K562 (cell line): ENCODE data around the gene UGT1A9. TPM values are rescaled to one million over a fixed set of nuclear protein-coding genes. Genes with fewer than 3 reads are reported as not detected.

Source experiments
- ATAC-seq: fragments of 200-7000 bp; cut with Tn5 transposase; 3 replicates; pipeline ENCODE4 v1.9.1; 2020; ENCODE audit warnings: moderate library complexity
- BruUV-seq: library from RNA; stranded (reverse); fragments of 400-500 nt; replicated peaks from 2 replicates; lab custom pipeline; 2021; lab: Mats Ljungman, UMichigan
- CTCF ChIA-PET: fragments of 300-600 bp; formaldehyde crosslinking; extraction: SDS; loops from one replicate; lab custom pipeline; 2021; ENCODE audit warnings: low intra/inter-chr PET ratio; lab: Yijun Ruan, JAX
- POLR2A ChIA-PET: fragments of 300-600, 350-650 bp; sonication (Branson Sonifier 250); formaldehyde crosslinking; extraction: SDS; loops from one replicate; lab custom pipeline; 2021; ENCODE audit warnings: antibody characterized with exemption, inconsistent platforms; lab: Yijun Ruan, JAX
- DNase-seq, 4 experiments: peaks; one replicate each; pipeline versions ENCODE4 v3.0.0 to v3.0.0-alpha.2; 2011 to 2018; ENCODE audit warnings: low spot score in 3 of 4, mixed read lengths in 3 of 4; ENCODE audit errors: extremely low read depth in 1 of 4
- FAIRE-seq: peaks from 2 replicates; lab custom pipeline; 2011; peaks lifted over from hg19 to GRCh38; lab: Jason Lieb, UNC
- H2AFZ ChIP-seq: 2 replicates; pipeline ENCODE4 v1.6.0; 2011; ENCODE audit warnings: low read depth, low read length, control low read depth, inconsistent platforms
- H3K27ac ChIP-seq: fragments of 200-600 bp; 3 replicates; pipeline ENCODE4 v1.8.0; 2011; ENCODE audit warnings: low read depth, mild to moderate bottlenecking, control low read depth, inconsistent platforms, low read length, moderate library complexity, mixed read lengths; ENCODE audit errors: extremely low read depth
- H3K27me3 ChIP-seq, 2 experiments: fragments of 300-600 bp in 1 of 2; 2 replicates in 1 of 2; 3 replicates in 1 of 2; pipeline versions ENCODE4 v1.6.0 to v1.8.0; 2011; ENCODE audit warnings: inconsistent platforms in 2 of 2, low read length in 2 of 2, mild to moderate bottlenecking in 1 of 2, mixed read lengths in 1 of 2, moderate library complexity in 1 of 2; ENCODE audit not compliant: control insufficient read depth in 2 of 2, insufficient read depth in 2 of 2
- H3K36me3 ChIP-seq: fragments of 300-600 bp; 3 replicates; pipeline ENCODE4 v1.8.0; 2011; ENCODE audit warnings: mild to moderate bottlenecking, low read length, inconsistent platforms; ENCODE audit not compliant: control insufficient read depth, insufficient read depth
- H3K4me1 ChIP-seq, 2 experiments: fragments of 200-600 bp in 1 of 2; replicated peaks in 1 of 2; 2 replicates in 1 of 2; 3 replicates in 1 of 2; pipeline versions ENCODE4 v1.5.1 to v1.8.0; 2011; ENCODE audit warnings: inconsistent platforms in 2 of 2, low read length in 2 of 2, mild to moderate bottlenecking in 1 of 2, mixed read lengths in 1 of 2, moderate library complexity in 1 of 2; ENCODE audit not compliant: control insufficient read depth in 2 of 2, insufficient read depth in 2 of 2
- H3K4me2 ChIP-seq: 2 replicates; pipeline ENCODE4 v1.6.1; 2011; ENCODE audit warnings: low read length, control low read depth, inconsistent platforms, mixed read lengths; ENCODE audit not compliant: insufficient read depth
- H3K4me3 ChIP-seq: fragments of 200-600 bp; sonication (generic), shearing (Covaris generic); 2 replicates; pipeline ENCODE4 v1.5.1; 2016; ENCODE audit warnings: control low read depth, inconsistent platforms
- H3K79me2 ChIP-seq: fragments of 200-600 bp; 3 replicates; pipeline ENCODE4 v1.8.0; 2011; ENCODE audit warnings: low read length, inconsistent platforms; ENCODE audit not compliant: control insufficient read depth, insufficient read depth
- H3K9ac ChIP-seq, 2 experiments: 2 replicates each; pipeline versions ENCODE4 v1.6.0 to v1.6.1; 2011; ENCODE audit warnings: low read depth in 2 of 2, low read length in 2 of 2, control low read depth in 1 of 2, inconsistent platforms in 1 of 2, mild to moderate bottlenecking in 1 of 2, mixed read lengths in 1 of 2; ENCODE audit not compliant: insufficient read depth in 1 of 2
- H3K9me1 ChIP-seq: one replicate; pipeline ENCODE4 v1.6.0; 2011; ENCODE audit warnings: inconsistent platforms, mild to moderate bottlenecking, low read length, moderate library complexity; ENCODE audit not compliant: control insufficient read depth, insufficient read depth
- H3K9me3 ChIP-seq: replicated peaks from 2 replicates; pipeline ENCODE4 v1.5.1; 2011; ENCODE audit warnings: low read depth, low read length, inconsistent platforms; ENCODE audit not compliant: control insufficient read depth, insufficient read depth
- H4K20me1 ChIP-seq: replicated peaks from 2 replicates; pipeline ENCODE4 v1.6.1; 2011; ENCODE audit warnings: low read length, inconsistent platforms, mixed read lengths; ENCODE audit not compliant: control insufficient read depth, insufficient read depth
- ARID2 ChIP-seq: fragments of 450-650 bp; IDR thresholded peaks from 2 replicates; pipeline ENCODE4 v1.6.1; 2017; ENCODE audit warnings: antibody characterized with exemption, mild to moderate bottlenecking
- CHCHD3 ChIP-seq: fragments of 250-450 bp; sonication (Bioruptor Pico); IDR thresholded peaks from 2 replicates; pipeline ENCODE4 v2.1.2; 2022; ENCODE audit warnings: mild to moderate bottlenecking
- MED1 ChIP-seq: sonication (generic); formaldehyde crosslinking; IDR thresholded peaks from 2 replicates; pipeline ENCODE4 v1.8.1; 2023; ENCODE audit warnings: missing genetic modification reagents, borderline replicate concordance
- STAT5B ChIP-seq: fragments of 250-450 bp; sonication (Bioruptor Pico); IDR thresholded peaks from 2 replicates; pipeline ENCODE4 v1.8.0; 2021; ENCODE audit warnings: mild to moderate bottlenecking, inconsistent platforms
- ZNF398 ChIP-seq: fragments of 250-450 bp; sonication (Bioruptor Pico); IDR thresholded peaks from 2 replicates; pipeline ENCODE4 v1.8.0; 2021; ENCODE audit warnings: moderate library complexity, mild to moderate bottlenecking, inconsistent platforms
- ZNF512 ChIP-seq: IDR thresholded peaks from 2 replicates; pipeline ENCODE4 v1.6.1; 2016; ENCODE audit warnings: missing genetic modification characterization, missing compliant biosample characterization
- ZNF583 ChIP-seq: fragments of 250-450 bp; sonication (Bioruptor Pico); IDR thresholded peaks from 2 replicates; pipeline ENCODE4 v1.4.0; 2020
- ZSCAN29 ChIP-seq: fragments of 450-650 bp; IDR thresholded peaks from 2 replicates; pipeline ENCODE4 v1.6.1; 2017
- WGBS: fragments of 100-300 bp; shearing (Covaris generic); methylation state at CpG from one replicate; pipeline ENCODE4 v1.1.6; 2016; ENCODE audit warnings: low coverage, mixed read lengths; ENCODE audit not compliant: insufficient coverage; ENCODE audit errors: missing lambda C conversion rate; 5-methylcytosine and 5-hydroxymethylcytosine counted together
- in situ Hi-C: fragments of 300-500 bp; cut with MboI; formaldehyde crosslinking; loops from 4 replicates; pipeline ENCODE4 v1.15.0; 2018; ENCODE audit warnings: inconsistent platforms, mixed read lengths
- intact Hi-C: fragments of 100-400 bp; cut with micrococcal nuclease; formaldehyde crosslinking; loops from 2 replicates; pipeline ENCODE4 v1.14.2; 2022
- polyA plus RNA-seq, 8 experiments: library from polyadenylated mRNA; depleted of rRNA in 4 of 8; stranded (reverse) in 5 of 8; unstranded in 3 of 8; fragments of >200 nt; fragmentation: Nextera tagmentation in 2 of 8; fragmentation: Illumina TruSeq in 1 of 8; extraction: Ambion mirVana in 2 of 8; extraction: Trizol in 1 of 8; gene quantifications; 2 replicates each; pipeline versions ENCODE4 v1.2.1 to v1.2.3, GENCODE V29; 2011 to 2014; ENCODE audit warnings: inconsistent platforms in 1 of 8, missing spikeins in 1 of 8
- total RNA-seq, 7 experiments: library from RNA; depleted of rRNA in 6 of 7; stranded (reverse); fragments of >200 nt in 6 of 7; fragmentation: Illumina TruSeq in 2 of 7; extraction: Trizol in 2 of 7; gene quantifications; 2 replicates each; pipeline versions ENCODE4 v1.2.1 to v1.2.3, GENCODE V29; 2011 to 2021; ENCODE audit warnings: low replicate concordance in 1 of 7

UGT1A9 gene
- total and polyA plus RNA-seq, 9 of the 15 experiments (the other 6 are each of a cell fraction or from before 2014, with no cell fraction given): 0.09 TPM; not detected in 8

GRCh38 chr2:233705911-233706506, 34.3 kb downstream of the UGT1A9 start:
- peaks cover 0 to 4% of the 10 kb centered on the region in 2 experiments; a peak in 1 of 5 replicates for H3K27me3 ChIP-seq
- no peaks in the 10 kb centered on the region for H3K4me1 ChIP-seq
- no peak overlapping the region for H2AFZ ChIP-seq
- POLR2A ChIA-PET: no interaction called here
- H3K9ac ChIP-seq: no peak overlapping the region
- 14% methylated on average over 4 of the region's 4 CpGs for WGBS
- TF ChIP-seq ARID2 (no peak), MED1 (no peak), ZSCAN29 (no peak), CHCHD3 (CRISPR knock-in tag) (no peak), STAT5B (no peak), ZNF583 (CRISPR knock-in tag) (no peak), ZNF398 (CRISPR knock-in tag) (no peak), ZNF512 (no peak)
- H3K36me3 ChIP-seq: no peaks in the 10 kb centered on the region
- in situ Hi-C loops: no loop called here
- H3K9me1 ChIP-seq: no peaks in the 10 kb centered on the region
- BruUV-seq: no TSS peak
- FAIRE-seq: no peak
- no peaks in the 10 kb centered on the region for H3K9me3 ChIP-seq
- no peak overlapping the region for H3K4me2 ChIP-seq
- no peak for ATAC-seq
- intact Hi-C loops: no loop called here
- no peak overlapping the region for H3K4me3 ChIP-seq
- no peak for DNase-seq
- H3K27ac ChIP-seq: no peak overlapping the region
- CTCF ChIA-PET: no interaction called here
- H4K20me1 ChIP-seq: no peaks in the 10 kb centered on the region
- no peaks in the 10 kb centered on the region for H3K79me2 ChIP-seq
